ENCODE results near the gene CHTOP. TPM values are rescaled to one million over a fixed set of nuclear protein-coding genes. Genes with fewer than 3 reads are reported as not detected.

CHTOP gene
- total and polyA plus RNA-seq, 2 experiments from 2014 or later: 73.4 to 97.8 TPM

DNA sequence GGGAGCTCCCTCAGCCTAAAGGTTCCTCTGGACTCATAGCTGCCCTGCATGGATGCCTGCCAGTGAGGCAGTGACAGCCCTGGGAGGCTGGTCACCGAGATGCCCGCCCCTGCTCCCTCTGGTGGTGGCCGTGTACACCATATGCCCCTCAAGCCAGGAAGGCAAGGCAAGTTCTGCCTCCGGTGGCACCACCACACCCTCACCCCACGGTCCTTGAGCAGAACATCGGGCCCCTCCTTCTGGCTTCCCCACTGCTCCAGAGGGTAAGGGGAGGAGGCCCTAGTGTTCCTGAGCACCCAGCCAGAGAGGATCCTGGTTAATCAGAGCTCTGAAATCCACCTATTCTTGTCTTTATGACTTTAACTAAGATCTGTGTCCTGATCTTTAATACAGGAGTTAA lies 16.2 kb upstream of the CHTOP start:
- Histone ChIP-seq H3K36me3 (ENCODE audit: insufficient read depth) (no peaks in the 10 kb centered on the region), H3K9me2 (ENCODE audit: insufficient read depth) (no peaks in the 10 kb centered on the region), H3K27me3 (ENCODE audit: insufficient read depth) (no peaks in the 10 kb centered on the region), H3F3A (replicated peaks; ENCODE audit: low read depth) (no peaks in the 10 kb centered on the region), H3K27ac (ENCODE audit: low read depth) (no peak overlapping the region), H3K79me2 (replicated peaks; ENCODE audit: insufficient read depth) (no peaks in the 10 kb centered on the region), H3K4me3 (no peak overlapping the region), H4K20me1 (replicated peaks; ENCODE audit: insufficient read depth) (no peaks in the 10 kb centered on the region), H3K4me2 (no peak overlapping the region), H3K4me1 (ENCODE audit: insufficient read depth) (peaks cover 4% of the 10 kb centered on the region; the same call in 1 of the 2 replicates), H2AFZ (no peak overlapping the region)
- DNase-seq (ENCODE audit: low spot score): peak; percentile 60
- peak; percentile 62 for ATAC-seq
- Mint-ChIP-seq H3K4me3 (no peak overlapping the region), H3K9me3 (no peaks in the 10 kb centered on the region), H3K36me3 (ENCODE audit: low read depth) (peaks cover 15% of the 10 kb centered on the region), H3K27me3 (ENCODE audit: insufficient read depth, low read depth, poor library complexity) (peaks cover 13% of the 10 kb centered on the region), H3K4me1 (peaks cover 23% of the 10 kb centered on the region), H3K27ac (no peak overlapping the region)
- peak; percentile 41 to 76; a peak in 3 of 4 replicates for TF ChIP-seq CTCF (conservative IDR thresholded peaks at IDR 0.05; ENCODE audit: low read depth in 2 of 2)
- no peak for TF ChIP-seq EZH2 (IDR thresholded peaks at IDR 0.05; ENCODE audit: low read depth, unreplicated experiment)

- Histone ChIP-seq H4K20me1 (replicated peaks; ENCODE audit: insufficient read depth) (no peaks in the 10 kb centered on the region), H3K27ac (ENCODE audit: low read depth) (no peak overlapping the region), H3K4me1 (ENCODE audit: insufficient read depth) (peaks cover 13% of the 10 kb centered on the region), H2AFZ (no peak overlapping the region), H3K27me3 (ENCODE audit: insufficient read depth) (no peaks in the 10 kb centered on the region), H3K9me2 (ENCODE audit: insufficient read depth) (no peaks in the 10 kb centered on the region), H3K36me3 (ENCODE audit: insufficient read depth) (no peaks in the 10 kb centered on the region), H3F3A (replicated peaks; ENCODE audit: low read depth) (0 out of 2 replicates have a peak, but pooled peaks cover 2% of the 10 kb centered on the region), H3K79me2 (replicated peaks; ENCODE audit: insufficient read depth) (no peaks in the 10 kb centered on the region), H3K4me2 (no peak overlapping the region), H3K4me3 (no peak overlapping the region)
- ATAC-seq: no peak
- H3K27ac Mint-ChIP-seq: no peak overlapping the region
- H3K9me3 Mint-ChIP-seq: no peaks in the 10 kb centered on the region
- peaks cover 29% of the 10 kb centered on the region for H3K4me1 Mint-ChIP-seq
- no peak for DNase-seq (ENCODE audit: low spot score)
- peaks cover 22% of the 10 kb centered on the region for H3K36me3 Mint-ChIP-seq (ENCODE audit: low read depth)
- H3K27me3 Mint-ChIP-seq (ENCODE audit: insufficient read depth, low read depth, poor library complexity): peaks cover 13% of the 10 kb centered on the region
- H3K4me3 Mint-ChIP-seq: no peak overlapping the region
- TF ChIP-seq NANOG (IDR thresholded peaks at IDR 0.05; ENCODE audit: borderline replicate concordance) (no peak), EZH2phosphoT487 (IDR thresholded peaks at IDR 0.05; ENCODE audit: unreplicated experiment) (no peak), ZNF331 (CRISPR knock-in tag; IDR thresholded peaks at IDR 0.05; ENCODE audit: low read depth) (no peak), REST (IDR thresholded peaks at IDR 0.05; ENCODE audit: unreplicated experiment) (no peak), STAT1 (IDR thresholded peaks at IDR 0.05; ENCODE audit: unreplicated experiment) (no peak)
- TF ChIP-seq, protein P1, sequence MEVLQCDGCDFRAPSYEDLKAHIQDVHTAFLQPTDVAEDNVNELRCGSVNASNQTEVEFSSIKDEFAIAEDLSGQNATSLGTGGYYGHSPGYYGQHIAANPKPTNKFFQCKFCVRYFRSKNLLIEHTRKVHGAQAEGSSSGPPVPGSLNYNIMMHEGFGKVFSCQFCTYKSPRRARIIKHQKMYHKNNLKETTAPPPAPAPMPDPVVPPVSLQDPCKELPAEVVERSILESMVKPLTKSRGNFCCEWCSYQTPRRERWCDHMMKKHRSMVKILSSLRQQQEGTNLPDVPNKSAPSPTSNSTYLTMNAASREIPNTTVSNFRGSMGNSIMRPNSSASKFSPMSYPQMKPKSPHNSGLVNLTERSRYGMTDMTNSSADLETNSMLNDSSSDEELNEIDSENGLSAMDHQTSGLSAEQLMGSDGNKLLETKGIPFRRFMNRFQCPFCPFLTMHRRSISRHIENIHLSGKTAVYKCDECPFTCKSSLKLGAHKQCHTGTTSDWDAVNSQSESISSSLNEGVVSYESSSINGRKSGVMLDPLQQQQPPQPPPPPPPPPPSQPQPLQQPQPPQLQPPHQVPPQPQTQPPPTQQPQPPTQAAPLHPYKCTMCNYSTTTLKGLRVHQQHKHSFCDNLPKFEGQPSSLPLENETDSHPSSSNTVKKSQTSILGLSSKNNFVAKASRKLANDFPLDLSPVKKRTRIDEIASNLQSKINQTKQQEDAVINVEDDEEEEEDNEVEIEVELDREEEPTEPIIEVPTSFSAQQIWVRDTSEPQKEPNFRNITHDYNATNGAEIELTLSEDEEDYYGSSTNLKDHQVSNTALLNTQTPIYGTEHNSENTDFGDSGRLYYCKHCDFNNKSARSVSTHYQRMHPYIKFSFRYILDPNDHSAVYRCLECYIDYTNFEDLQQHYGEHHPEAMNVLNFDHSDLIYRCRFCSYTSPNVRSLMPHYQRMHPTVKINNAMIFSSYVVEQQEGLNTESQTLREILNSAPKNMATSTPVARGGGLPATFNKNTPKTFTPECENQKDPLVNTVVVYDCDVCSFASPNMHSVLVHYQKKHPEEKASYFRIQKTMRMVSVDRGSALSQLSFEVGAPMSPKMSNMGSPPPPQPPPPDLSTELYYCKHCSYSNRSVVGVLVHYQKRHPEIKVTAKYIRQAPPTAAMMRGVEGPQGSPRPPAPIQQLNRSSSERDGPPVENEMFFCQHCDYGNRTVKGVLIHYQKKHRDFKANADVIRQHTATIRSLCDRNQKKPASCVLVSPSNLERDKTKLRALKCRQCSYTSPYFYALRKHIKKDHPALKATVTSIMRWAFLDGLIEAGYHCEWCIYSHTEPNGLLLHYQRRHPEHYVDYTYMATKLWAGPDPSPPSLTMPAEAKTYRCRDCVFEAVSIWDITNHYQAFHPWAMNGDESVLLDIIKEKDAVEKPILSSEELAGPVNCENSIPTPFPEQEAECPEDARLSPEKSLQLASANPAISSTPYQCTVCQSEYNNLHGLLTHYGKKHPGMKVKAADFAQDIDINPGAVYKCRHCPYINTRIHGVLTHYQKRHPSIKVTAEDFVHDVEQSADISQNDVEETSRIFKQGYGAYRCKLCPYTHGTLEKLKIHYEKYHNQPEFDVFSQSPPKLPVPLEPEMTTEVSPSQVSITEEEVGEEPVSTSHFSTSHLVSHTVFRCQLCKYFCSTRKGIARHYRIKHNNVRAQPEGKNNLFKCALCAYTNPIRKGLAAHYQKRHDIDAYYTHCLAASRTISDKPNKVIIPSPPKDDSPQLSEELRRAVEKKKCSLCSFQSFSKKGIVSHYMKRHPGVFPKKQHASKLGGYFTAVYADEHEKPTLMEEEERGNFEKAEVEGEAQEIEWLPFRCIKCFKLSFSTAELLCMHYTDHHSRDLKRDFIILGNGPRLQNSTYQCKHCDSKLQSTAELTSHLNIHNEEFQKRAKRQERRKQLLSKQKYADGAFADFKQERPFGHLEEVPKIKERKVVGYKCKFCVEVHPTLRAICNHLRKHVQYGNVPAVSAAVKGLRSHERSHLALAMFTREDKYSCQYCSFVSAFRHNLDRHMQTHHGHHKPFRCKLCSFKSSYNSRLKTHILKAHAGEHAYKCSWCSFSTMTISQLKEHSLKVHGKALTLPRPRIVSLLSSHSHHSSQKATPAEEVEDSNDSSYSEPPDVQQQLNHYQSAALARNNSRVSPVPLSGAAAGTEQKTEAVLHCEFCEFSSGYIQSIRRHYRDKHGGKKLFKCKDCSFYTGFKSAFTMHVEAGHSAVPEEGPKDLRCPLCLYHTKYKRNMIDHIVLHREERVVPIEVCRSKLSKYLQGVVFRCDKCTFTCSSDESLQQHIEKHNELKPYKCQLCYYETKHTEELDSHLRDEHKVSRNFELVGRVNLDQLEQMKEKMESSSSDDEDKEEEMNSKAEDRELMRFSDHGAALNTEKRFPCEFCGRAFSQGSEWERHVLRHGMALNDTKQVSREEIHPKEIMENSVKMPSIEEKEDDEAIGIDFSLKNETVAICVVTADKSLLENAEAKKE (CRISPR knock-in tag; IDR thresholded peaks at IDR 0.05): no peak
Observed at GRCh38 chr1:153619171-153619570, 14.7 kb upstream of the CHTOP start.
